ENCODE measurements around the gene IFI44L. TPM values are rescaled to one million over a fixed set of nuclear protein-coding genes. Genes with fewer than 3 reads are reported as not detected.

The IFI44L gene
- total and polyA plus RNA-seq, 2 of the 13 experiments (the other 11 are each of a cell fraction or from before 2014, with no cell fraction given): 0.04 TPM

- no peak for TF ChIP-seq ZNF275 (CRISPR knock-in tag; IDR thresholded peaks at IDR 0.05; ENCODE audit: borderline replicate concordance)
These were observed 19.2 kb upstream of the IFI44L start (continued) for GRCh38 chr1:78601068-78601467.

- BruUV-seq (replicated peaks): no TSS peak
- no peak for ATAC-seq
- Histone ChIP-seq H3K27ac (ENCODE audit: extremely low read length, insufficient read depth, low read length) (no peak overlapping the region), H3K4me3 (replicated peaks in 1 of 3; ENCODE audit: insufficient read depth in 1 of 3, low read depth in 2 of 3, low read length in 3 of 3) (no peak overlapping the region), H4K20me1 (ENCODE audit: insufficient read depth, low read length) (no peaks in the 10 kb centered on the region), H3K27me3 (ENCODE audit: control insufficient read depth in 1 of 2, insufficient read depth in 2 of 2, low read length in 2 of 2) (no peaks in the 10 kb centered on the region), H3K4me1 (ENCODE audit: insufficient read depth, low read length) (peaks cover 14% of the 10 kb centered on the region; the same call in 1 of the 2 replicates), H2AFZ (ENCODE audit: low read length) (no peak overlapping the region), H3K79me2 (ENCODE audit: insufficient read depth, low read length) (no peaks in the 10 kb centered on the region), H3K9me3 (ENCODE audit: low read length) (no peaks in the 10 kb centered on the region), H3K36me3 (replicated peaks in 1 of 2; ENCODE audit: control insufficient read depth in 1 of 2, insufficient read depth in 2 of 2, low read length in 2 of 2) (no peaks in the 10 kb centered on the region), H3K9ac (ENCODE audit: insufficient read depth, low read depth, low read length) (no peak overlapping the region), H3K4me2 (ENCODE audit: low read depth, low read length) (no peak overlapping the region)
- no peak for DNase-seq (ENCODE audit: low spot score)
- CTCF ChIA-PET (ENCODE audit: low intra/inter-chr PET ratio, low total read pairs): no interaction called here
- WGBS (ENCODE audit: low lambda C conversion rate): 3% methylated on average over 1 of the region's 1 CpG
- POLR2A ChIA-PET: no interaction called here
- TF ChIP-seq ZBTB2 (CRISPR knock-in tag; IDR thresholded peaks at IDR 0.05; ENCODE audit: low read depth) (no peak), KDM1A (CRISPR knock-in tag; IDR thresholded peaks at IDR 0.05) (no peak), ZNF12 (CRISPR knock-in tag; IDR thresholded peaks at IDR 0.05) (no peak), SIX4 (CRISPR knock-in tag; IDR thresholded peaks at IDR 0.05) (no peak), FOXA1 (IDR thresholded peaks at IDR 0.05) (no peak), FOXA1 (CRISPR knock-in tag; IDR thresholded peaks at IDR 0.05) (no peak), RAD51 (IDR thresholded peaks at IDR 0.05; ENCODE audit: borderline replicate concordance) (no peak), ZNF790 (CRISPR knock-in tag; IDR thresholded peaks at IDR 0.05; ENCODE audit: borderline replicate concordance) (no peak)
- intact Hi-C loops (cut with micrococcal nuclease; ENCODE audit: unreplicated experiment) (no loop called here), in situ Hi-C loops (cut with HindIII; ENCODE audit: extremely low pct_ligation_motif_present, low pct_unique_long_range_greater_than_20kb) (loop anchor here (10.0 kb wide), 1 partner anchor 458 kb away; no protein-coding TSS in a partner anchor)
- no peak for FAIRE-seq
These were observed 17.0 kb upstream of the IFI44L start for GRCh38 chr1:78603206-78603605.
